ENCODE data around the gene MAEA.

The MAEA gene

GRCh38 chr4:1321486-1321885 is 31.8 kb downstream of the MAEA start:
- Histone ChIP-seq H3K9ac (ENCODE audit: low read length) (no peak overlapping the region), H3K27ac (ENCODE audit: low read depth, low read length, poor library complexity, severe bottlenecking) (no peak overlapping the region), H3F3A (ENCODE audit: insufficient read depth, low read length) (no peaks in the 10 kb centered on the region), H3K4me3 (ENCODE audit: low read depth, low read length, poor library complexity, severe bottlenecking) (no peak overlapping the region), H3K4me1 (ENCODE audit: insufficient read depth, low read length, severe bottlenecking) (no peaks in the 10 kb centered on the region), H3K36me3 (ENCODE audit: insufficient read depth, low read length) (peaks cover 11% of the 10 kb centered on the region), H3K27me3 (ENCODE audit: insufficient read depth, low read length) (no peaks in the 10 kb centered on the region), H3K9me2 (ENCODE audit: low read depth, low read length) (no peaks in the 10 kb centered on the region), H3K79me2 (ENCODE audit: insufficient read depth, low read length) (no peaks in the 10 kb centered on the region), H4K20me1 (ENCODE audit: insufficient read depth, low read length) (no peaks in the 10 kb centered on the region), H3K4me2 (ENCODE audit: low read length) (no peak overlapping the region), H3K9me3 (ENCODE audit: low read length) (no peaks in the 10 kb centered on the region), H2AFZ (ENCODE audit: low read length) (no peak overlapping the region)
- TF ChIP-seq EZH2 (IDR thresholded peaks at IDR 0.05; ENCODE audit: borderline replicate concordance, low read length) (no peak), CTCF (IDR thresholded peaks at IDR 0.05; ENCODE audit: low read length) (no peak)

- Histone ChIP-seq H4K20me1 (ENCODE audit: insufficient read depth, low read length) (no peaks in the 10 kb centered on the region), H3K4me1 (ENCODE audit: insufficient read depth, low read length, severe bottlenecking) (no peaks in the 10 kb centered on the region), H3K4me3 (ENCODE audit: low read depth, low read length, poor library complexity, severe bottlenecking) (no peak overlapping the region), H3F3A (ENCODE audit: insufficient read depth, low read length) (no peaks in the 10 kb centered on the region), H3K9me2 (ENCODE audit: low read depth, low read length) (no peaks in the 10 kb centered on the region), H3K9me3 (ENCODE audit: low read length) (no peaks in the 10 kb centered on the region), H3K9ac (ENCODE audit: low read length) (no peak overlapping the region), H3K27ac (ENCODE audit: low read depth, low read length, poor library complexity, severe bottlenecking) (no peak overlapping the region), H2AFZ (ENCODE audit: low read length) (no peak overlapping the region), H3K4me2 (ENCODE audit: low read length) (no peak overlapping the region), H3K36me3 (ENCODE audit: insufficient read depth, low read length) (peaks cover 11% of the 10 kb centered on the region), H3K79me2 (ENCODE audit: insufficient read depth, low read length) (no peaks in the 10 kb centered on the region), H3K27me3 (ENCODE audit: insufficient read depth, low read length) (no peaks in the 10 kb centered on the region)
- TF ChIP-seq EZH2 (IDR thresholded peaks at IDR 0.05; ENCODE audit: borderline replicate concordance, low read length) (no peak), CTCF (IDR thresholded peaks at IDR 0.05; ENCODE audit: low read length) (no peak)
These were observed 32.4 kb downstream of the MAEA start for GRCh38 chr4:1321946-1322650.

GRCh38 chr4:1323280-1323634 is 33.6 kb downstream of the MAEA start:
- no peaks in the 10 kb centered on the region for H3K4me1 ChIP-seq (ENCODE audit: insufficient read depth, low read length, severe bottlenecking)
- no peaks in the 10 kb centered on the region for H3K79me2 ChIP-seq (ENCODE audit: insufficient read depth, low read length)
- no peak overlapping the region for H3K9ac ChIP-seq (ENCODE audit: low read length)
- no peak overlapping the region for H2AFZ ChIP-seq (ENCODE audit: low read length)
- H3K4me3 ChIP-seq (ENCODE audit: low read depth, low read length, poor library complexity, severe bottlenecking) = no peak overlapping the region
- H3F3A ChIP-seq (ENCODE audit: insufficient read depth, low read length) = no peaks in the 10 kb centered on the region
- no peak overlapping the region for H3K4me2 ChIP-seq (ENCODE audit: low read length)
- H4K20me1 ChIP-seq (ENCODE audit: insufficient read depth, low read length) = no peaks in the 10 kb centered on the region
- H3K27me3 ChIP-seq (ENCODE audit: insufficient read depth, low read length) = no peaks in the 10 kb centered on the region
- peaks cover 11% of the 10 kb centered on the region for H3K36me3 ChIP-seq (ENCODE audit: insufficient read depth, low read length)
- H3K9me2 ChIP-seq (ENCODE audit: low read depth, low read length) = no peaks in the 10 kb centered on the region
- no peak for TF ChIP-seq EZH2 (IDR thresholded peaks at IDR 0.05; ENCODE audit: borderline replicate concordance, low read length)
- TF ChIP-seq CTCF (IDR thresholded peaks at IDR 0.05; ENCODE audit: low read length) = no peak
- H3K9me3 ChIP-seq (ENCODE audit: low read length) = no peaks in the 10 kb centered on the region
- no peak overlapping the region for H3K27ac ChIP-seq (ENCODE audit: low read depth, low read length, poor library complexity, severe bottlenecking)

Data from OCI-LY1 (cell line).